ENCODE data around the gene MMP25.
"Not testable (repeated sequence)": the region's sequence is repeated elsewhere in the genome, so short reads cannot be mapped to it uniquely, and the experiment has no call there.

The MMP25 gene

DNA sequence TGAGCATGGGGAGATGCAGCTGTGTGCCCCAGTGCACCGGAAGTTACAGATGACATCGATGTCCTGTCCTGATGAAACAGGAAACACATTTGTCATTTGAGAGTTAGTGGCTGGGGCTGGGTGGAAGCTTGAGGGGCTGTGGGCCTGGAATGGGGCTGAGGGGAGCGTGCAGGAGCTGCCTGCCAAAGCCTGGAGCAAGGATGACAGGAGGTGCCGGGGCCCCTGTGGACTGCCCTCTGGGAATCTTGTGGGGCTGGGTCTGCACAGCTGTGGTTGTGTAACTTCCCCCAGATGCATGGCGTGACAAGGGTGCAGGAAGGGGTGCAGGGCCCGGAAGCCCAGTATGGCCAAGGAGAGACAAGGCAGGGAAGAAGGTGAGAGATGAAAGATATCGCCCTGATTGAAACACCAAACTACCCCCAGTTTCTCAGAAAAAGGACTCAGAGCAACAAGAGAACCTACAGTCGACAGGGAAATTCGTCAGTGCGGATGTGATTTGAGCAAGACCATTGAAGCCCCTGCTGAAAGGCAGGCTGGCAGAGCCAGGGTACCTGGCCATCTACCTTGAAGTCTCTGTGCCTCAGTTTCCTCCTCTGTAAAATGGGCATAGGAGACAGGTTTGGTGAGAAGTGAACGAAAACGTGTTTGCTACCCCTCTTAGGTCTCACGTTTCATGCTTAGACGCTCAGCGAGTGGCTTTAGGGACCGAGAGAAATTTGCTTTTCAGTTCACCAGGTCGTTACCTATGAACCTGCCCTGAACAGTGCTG is 8.8 kb downstream of the MMP25 start:
- no peak for DNase-seq (ENCODE audit: insufficient read length, low spot score)
- no peak for FAIRE-seq

DNA sequence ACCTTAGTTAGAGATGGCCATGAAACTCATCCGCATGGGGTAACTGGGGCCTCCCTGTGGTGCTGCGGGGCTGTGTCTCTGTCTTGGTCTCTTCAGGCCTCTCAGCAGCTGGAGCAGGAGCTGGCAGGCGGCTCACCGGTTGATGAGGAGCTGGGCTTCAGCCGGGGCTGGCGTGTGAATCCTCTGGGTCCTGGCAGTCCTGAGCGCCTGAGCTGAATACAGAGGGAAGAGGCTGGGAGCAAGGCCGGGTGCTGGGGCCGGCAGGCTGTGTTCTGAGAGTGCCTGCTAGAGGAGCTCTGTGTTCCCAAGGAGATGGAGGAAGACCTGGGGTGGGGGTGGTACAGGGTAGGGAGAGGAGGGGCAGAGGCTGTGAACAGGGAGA is 9.4 kb downstream of the MMP25 start:
- FAIRE-seq; DNase-seq (ENCODE audit: insufficient read length, low spot score): not testable (repeated sequence)

DNA sequence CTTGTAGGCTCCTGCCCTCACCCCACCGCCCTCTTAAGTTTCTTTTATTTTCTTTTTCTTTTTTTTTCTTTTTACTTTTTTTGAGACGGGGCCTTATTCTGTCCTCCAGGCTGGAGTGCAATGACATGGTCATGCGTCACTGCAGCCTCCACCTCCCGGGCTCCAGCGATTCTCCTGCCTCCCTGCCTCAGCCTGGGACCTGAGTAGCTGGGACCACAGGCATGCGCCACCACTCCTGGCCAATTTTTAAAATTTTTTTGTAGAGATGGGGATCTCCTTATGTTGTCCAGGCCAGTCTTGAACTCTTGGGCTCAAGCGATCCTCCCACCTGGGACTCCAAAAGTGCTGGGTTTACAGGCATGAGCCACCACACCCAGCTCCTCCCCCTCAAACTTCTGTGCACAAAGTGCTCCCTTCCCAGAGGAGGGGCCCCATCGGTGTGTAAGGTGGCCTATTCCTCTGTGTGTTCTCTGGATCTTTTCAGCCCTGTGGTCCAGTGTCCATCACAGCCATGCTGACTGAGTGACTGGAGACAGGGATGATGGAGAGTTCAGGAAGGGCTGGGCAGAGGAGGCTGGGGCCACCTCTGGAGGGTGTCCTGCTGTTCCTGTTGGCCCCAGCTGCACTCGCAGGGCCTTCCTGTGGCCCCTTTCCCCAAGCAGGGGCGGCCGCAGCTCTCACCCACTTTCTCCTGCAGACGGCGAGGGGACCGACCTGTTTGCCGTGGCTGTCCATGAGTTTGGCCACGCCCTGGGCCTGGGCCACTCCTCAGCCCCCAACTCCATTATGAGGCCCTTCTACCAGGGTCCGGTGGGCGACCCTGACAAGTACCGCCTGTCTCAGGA is 10.2 kb downstream of the MMP25 start:
- no peak for FAIRE-seq
- no peak for DNase-seq (ENCODE audit: insufficient read length, low spot score)

DNA sequence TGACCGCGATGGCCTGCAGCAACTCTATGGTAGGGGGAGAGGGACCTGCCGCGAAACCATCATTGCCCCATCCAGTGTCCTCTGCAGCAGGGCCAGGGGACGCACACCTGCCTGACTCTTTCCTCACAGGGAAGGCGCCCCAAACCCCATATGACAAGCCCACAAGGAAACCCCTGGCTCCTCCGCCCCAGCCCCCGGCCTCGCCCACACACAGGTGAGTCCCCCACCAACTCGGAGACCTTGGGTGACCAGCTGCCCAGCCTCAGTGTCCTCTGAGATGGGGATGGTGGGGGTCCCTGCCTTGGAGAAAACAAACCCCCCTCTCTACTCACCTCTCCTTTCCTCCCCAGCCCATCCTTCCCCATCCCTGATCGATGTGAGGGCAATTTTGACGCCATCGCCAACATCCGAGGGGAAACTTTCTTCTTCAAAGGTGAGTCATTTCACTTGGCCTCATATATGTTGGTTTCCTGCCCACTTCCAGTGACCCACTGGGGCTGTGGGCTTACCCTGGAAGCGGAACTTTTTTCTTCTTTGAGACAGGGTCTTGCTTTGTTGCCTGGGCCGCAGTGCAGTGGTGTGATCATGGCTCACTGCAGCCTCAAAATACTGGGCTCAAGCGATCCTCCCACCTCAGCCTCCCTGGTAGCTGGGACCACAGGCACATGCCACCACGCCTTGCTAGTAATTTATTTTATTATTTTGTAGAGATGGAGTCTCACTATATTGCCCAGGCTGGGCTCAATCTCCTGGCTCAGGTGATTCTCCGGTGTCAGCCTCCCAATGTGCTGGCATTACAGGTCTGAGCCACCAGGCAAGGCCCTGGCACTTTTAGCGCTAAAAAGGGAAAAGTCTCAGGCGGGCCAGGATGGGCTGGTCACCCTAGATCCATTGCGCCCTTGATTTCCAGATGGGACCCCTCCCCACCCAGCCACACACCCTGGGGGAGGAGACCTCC is 11.1 kb downstream of the MMP25 start:
- no peak for DNase-seq (ENCODE audit: insufficient read length, low spot score)
- FAIRE-seq = no peak

DNA sequence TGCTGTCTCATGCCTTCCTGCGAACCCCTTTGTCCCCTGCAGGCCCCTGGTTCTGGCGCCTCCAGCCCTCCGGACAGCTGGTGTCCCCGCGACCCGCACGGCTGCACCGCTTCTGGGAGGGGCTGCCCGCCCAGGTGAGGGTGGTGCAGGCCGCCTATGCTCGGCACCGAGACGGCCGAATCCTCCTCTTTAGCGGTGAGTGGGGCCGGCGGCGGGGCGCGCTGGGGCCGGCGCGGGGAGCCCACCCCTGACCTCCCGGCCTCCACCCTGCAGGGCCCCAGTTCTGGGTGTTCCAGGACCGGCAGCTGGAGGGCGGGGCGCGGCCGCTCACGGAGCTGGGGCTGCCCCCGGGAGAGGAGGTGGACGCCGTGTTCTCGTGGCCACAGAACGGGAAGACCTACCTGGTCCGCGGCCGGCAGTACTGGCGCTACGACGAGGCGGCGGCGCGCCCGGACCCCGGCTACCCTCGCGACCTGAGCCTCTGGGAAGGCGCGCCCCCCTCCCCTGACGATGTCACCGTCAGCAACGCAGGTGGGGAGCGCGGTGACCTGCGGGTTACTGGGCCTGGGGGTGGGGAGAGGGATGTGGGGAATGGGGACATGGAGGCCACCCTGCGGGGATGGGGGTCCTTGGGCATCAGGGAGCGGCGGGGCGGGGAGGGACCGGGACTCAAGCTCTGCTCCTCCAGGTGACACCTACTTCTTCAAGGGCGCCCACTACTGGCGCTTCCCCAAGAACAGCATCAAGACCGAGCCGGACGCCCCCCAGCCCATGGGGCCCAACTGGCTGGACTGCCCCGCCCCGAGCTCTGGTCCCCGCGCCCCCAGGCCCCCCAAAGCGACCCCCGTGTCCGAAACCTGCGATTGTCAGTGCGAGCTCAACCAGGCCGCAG is 12.0 kb downstream of the MMP25 start:
- DNase-seq (ENCODE audit: insufficient read length, low spot score) (peak; percentile 37), FAIRE-seq (no peak)

DNA sequence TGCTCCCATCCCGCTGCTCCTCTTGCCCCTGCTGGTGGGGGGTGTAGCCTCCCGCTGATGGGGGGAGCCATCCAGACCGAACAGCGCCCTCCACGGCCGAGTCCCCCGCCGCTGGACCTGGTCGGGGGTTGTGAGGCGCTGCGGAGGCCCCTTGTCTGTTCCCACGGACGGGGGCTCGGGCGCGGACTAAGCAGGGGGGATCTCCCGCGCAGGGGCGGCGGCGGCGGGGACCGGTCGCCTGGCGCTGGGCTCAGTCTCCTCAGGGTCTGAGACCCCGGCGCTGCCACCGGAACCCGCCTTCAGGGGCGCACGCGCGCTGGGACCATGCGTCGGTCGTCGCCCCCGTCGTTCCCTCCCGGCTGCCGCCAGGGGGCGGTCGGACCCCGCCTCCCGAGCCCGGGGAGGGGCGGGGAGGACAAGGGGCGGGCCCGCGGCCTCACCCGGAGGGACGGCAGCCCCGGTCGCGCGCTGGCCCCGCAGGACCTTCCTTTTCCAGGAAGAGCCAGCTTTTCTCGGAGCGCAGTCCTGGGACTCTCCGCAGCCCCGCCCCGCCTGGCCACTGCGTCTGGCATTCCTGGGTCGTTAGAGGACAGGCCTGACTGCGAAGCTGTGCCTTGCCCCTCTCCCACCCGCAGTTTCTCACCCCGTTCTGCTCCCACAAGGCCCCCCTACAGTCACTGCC is 12.8 kb downstream of the MMP25 start:
- FAIRE-seq = peak; percentile 86
- DNase-seq (ENCODE audit: insufficient read length, low spot score) = peak; percentile 91

DNA sequence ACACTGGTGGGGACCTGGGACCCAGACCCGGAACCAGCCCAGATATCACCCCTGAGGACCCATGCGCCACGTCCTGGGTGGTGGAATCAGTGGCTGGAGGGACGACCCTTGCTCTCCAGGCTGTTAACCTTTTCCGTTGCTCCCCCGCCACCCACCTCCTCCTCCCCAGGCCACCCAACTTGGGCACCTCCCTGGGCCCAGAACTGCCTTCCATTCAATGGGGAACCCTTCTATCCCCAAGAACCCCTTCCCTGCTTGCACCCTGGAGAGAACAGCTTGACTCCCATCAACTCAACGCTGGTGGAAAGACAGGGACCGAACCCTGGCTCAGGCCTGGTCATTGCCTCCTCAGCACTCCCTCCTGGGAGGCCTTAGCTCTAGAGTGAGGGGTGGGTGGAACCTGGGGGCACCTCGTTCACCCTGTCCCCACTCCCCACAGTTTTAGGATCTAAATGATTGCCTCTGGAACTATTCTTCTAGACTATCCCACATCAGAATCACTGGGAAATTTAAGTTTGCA is 13.4 kb downstream of the MMP25 start:
- DNase-seq (ENCODE audit: insufficient read length, low spot score) (no peak), FAIRE-seq (no peak)

DNA sequence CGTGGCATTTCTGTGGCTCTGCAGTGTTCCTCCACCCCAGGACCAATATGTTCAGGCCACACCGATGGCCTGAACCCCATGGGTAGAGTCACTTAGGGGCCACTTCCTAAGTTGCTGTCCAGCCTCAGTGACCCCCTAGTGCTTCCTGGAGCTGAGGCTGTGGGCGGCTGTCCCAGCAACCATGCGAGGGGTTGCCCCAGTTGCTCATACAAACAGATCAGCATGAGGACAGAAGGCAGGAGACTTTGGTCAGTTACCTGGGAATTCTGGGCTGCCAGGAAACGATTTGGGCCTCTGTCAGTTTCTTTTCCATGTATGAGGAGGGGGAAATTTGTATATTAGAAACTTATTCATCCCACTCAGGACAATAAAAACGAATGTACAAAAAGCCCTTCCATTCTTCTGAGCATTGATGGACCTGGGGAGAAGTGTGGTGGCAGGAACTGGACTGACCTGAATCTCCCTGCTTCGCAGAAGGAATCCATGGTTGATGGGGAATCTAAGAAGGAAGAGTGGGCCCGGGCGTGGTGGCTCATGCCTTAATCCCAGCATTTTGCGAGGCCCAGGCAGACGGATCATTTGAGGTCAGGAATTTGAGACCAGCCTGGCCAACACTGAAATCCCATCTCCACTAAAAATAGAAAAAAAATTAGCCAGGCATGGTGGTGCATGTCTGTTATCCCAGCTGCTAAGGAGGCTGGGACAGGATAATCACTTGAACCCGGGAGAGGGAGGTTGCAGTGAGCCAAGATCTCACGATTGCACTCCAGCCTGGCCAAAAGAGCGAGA is 14.2 kb downstream of the MMP25 start:
- DNase-seq (ENCODE audit: insufficient read length, low spot score) (no peak), FAIRE-seq (no peak)

DNA sequence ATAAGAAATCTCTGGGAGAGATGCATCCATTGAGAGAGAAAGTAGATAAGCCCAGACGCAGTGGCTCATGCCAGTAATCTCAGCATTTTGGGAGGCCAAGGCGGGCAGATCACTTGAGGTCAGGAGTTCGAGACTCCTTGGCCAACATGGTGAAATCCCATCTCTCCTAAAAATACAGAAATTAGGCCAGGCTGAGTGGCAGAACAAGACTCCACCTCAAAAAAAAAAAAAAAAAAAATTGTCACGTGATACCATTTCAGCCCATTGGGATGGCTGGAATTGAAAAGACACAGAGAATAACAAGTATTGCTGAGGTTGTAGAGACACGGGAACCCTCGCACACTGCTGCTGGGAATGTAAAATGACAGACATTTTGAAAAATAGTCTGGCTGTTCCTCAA is 16.2 kb downstream of the MMP25 start:
- FAIRE-seq (no peak), DNase-seq (ENCODE audit: insufficient read length, low spot score) (no peak)

DNA sequence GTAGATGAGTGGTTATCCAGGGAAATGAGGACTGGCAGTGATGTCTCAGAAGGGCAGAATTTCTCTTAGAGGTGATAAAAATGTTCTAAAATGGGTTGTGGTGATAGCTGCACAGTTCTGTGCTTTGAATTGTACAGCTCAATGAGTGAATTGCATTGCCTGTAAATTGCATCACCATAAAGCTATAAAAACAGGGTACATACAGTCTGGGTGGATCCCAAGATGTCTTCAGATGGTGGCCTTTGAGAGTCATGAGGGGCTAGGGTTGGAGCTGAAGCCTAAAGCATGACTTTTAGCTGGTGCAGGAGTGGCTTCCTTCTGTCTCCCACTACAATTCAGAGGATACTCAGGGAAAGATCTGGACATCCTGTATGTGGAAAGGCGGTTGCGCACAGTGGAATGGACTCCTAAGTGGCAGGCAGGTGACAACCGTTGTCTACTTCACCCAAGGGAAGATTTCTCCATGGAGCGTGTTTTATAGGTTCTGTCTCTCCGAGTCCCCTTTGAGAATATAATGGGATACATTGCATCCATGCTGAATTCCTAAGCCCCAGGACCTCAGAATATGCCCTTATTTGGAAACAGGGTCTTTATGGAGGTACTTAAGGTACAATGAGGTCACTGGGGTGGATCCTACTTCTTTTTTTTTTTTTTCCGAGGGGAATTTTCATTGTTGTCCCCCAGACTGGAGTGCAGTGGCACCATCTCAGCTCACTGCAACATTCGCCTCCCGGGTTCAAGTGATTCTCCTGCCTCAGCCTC is 17.4 kb downstream of the MMP25 start:
- FAIRE-seq (no peak), DNase-seq (ENCODE audit: insufficient read length, low spot score) (no peak)

DNA sequence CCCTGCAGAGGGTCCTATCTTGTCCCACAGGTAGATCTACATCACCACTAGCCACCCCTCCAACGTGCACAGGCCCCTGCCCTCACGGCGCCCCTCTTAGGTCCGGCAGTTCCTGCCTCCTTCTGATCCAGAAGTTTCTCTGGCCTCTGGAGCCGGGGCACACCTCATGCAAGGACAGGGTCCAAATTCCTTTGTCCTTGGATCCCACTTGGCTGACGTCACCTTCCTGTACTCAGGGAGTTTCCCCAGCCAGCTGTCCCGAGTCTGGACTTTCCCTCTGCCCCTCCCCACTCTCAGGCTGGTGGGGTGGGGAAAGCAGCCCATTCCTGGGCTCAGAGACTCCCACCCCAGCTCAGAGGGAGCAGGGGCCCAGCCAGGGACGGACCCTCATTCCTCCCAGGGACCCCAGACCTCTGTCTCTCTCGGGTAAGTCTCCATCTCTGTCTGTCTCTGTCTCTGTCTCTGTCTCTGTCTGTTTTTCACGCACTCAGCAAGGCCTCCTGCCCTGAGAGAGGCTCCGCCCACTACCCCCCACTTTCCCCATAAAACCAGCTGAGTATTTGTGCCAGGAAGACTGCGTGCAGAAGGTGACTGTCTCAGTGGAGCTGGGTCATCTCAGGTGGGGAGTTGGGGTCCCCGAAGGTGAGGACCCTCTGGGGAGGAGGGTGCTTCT is 18.8 kb downstream of the MMP25 start, which contains the start of gene IL32:
Gene IL32 (plus strand): TSS at position 572 of the 673 bp plus-strand sequence. CDS start 172 bp downstream, outside the sequence.
- no peak for FAIRE-seq
- peak; percentile 60 for DNase-seq (ENCODE audit: insufficient read length, low spot score)

DNA sequence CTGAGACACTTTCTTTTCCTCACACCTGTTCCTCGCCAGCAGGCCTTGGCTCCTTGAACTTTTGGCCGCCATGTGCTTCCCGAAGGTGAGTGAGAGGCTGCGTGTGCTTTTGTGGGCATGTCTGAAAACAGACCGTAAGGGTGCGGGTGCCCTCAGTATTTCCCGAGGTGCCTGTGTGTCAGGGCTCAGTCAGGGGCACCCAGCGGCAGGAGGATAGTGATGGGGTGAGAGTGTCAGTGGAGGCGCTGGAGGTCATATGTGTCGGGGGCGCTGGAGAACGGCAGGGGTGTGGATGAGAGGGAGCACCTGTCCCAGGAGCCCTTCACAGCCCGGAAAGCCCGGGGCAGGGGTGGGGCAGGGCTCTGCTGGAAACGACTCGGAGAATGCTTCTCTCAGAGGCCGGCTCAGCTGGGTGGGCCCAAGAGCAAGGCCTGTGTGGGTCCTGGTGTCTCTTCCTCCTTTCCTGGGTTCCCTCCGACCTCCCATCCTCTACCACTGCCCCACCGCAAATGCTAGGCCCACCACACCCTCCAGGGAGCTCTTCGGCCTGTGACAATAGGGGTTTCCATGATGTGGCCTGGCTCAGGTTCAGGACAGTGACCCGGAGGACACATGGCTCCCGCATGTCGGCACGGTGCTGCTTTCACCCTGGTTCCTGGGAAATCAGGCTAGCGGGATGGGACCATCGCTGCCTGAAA is 19.5 kb downstream of the MMP25 start:
- FAIRE-seq (no peak), DNase-seq (ENCODE audit: insufficient read length, low spot score) (no peak)

DNA sequence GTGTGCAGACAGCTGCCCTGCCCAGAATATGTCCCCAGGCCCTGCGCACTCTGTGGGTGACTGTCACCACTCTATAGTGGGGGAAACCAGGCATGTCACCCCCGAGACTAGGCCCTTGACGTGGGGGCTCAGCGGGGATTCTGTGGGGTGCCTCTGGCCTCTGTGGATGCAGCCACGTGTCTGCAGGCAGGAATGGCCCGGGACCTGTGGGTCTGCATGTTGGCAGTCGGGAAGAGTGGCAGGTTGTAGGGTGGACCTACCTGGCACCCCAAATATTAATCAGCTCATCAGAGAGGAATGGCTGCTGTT is 20.0 kb downstream of the MMP25 start:
- no peak for FAIRE-seq

DNA sequence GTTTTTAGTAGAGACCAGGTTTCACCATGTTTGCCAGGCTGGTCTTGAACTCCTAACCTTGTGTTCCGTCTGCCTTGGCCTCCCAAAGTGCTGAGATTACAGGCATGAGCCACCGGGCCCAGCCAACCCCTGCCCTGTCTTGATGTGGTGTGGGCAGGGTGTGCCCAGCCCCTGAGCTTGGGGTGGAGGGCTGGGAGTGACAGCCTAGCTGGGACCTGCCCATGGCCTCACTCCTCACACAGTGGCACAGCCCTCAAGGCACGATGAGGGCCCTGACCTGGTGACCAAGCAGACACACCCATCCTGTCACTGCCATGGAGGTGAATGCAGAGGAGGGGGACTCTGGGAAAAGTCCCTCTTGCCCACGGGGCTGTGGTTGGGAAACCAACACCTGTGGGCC is 22.1 kb downstream of the MMP25 start:
- FAIRE-seq (no peak), DNase-seq (ENCODE audit: insufficient read length, low spot score) (no peak)

More for the DNA sequence above, 20.0 kb downstream of the MMP25 start:
- no peak for DNase-seq (ENCODE audit: insufficient read length, low spot score)

DNA sequence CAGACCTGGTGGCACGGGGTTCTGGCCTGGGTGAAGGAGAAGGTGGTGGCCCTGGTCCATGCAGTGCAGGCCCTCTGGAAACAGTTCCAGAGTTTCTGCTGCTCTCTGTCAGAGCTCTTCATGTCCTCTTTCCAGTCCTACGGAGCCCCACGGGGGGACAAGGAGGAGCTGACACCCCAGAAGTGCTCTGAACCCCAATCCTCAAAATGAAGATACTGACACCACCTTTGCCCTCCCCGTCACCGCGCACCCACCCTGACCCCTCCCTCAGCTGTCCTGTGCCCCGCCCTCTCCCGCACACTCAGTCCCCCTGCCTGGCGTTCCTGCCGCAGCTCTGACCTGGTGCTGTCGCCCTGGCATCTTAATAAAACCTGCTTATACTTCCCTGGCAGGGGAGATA is 22.8 kb downstream of the MMP25 start:
- not testable (repeated sequence) for DNase-seq (ENCODE audit: insufficient read length, low spot score); FAIRE-seq

DNA sequence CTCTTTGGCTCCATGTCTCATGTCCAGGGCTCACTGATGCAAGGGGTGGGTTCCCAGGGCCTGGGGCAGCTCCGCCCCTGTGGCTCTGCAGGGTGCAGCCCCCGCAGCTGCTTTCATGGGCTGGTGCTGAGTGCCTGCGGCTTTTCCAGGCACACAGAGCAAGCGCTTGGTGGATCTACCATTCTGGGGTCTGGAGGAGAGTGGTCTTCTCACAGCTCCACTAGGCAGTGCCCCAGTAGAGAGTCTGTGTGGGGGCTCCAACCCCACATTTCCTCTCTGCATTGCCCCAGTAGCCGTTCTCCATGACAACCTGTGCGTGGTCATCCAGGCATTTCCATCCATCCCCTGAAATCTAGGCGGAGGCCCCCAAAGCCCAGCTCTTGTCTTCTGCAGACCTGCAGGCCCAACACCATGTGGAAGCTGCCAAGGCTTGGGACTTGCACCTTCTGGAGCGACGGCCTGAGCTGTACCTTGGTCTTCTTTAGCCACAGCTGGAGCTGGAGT is 24.3 kb downstream of the MMP25 start:
- FAIRE-seq (no peak), DNase-seq (ENCODE audit: insufficient read length, low spot score) (no peak)
